KMS-11 (cell line): ENCODE data around the gene TRPM2.

Source experiments
- H2AFZ ChIP-seq: fragments of 200-600 bp; sonication (generic); 2 replicates; pipeline ENCODE4 v1.6.1; 2016; ENCODE audit warnings: antibody characterized with exemption, mixed run types, low read depth
- H3K27ac ChIP-seq: fragments of 200-600 bp; sonication (generic); 2 replicates; pipeline ENCODE4 v1.6.1; 2016; ENCODE audit warnings: mild to moderate bottlenecking, mixed run types
- H3K27me3 ChIP-seq: fragments of 200-600 bp; sonication (generic); 2 replicates; pipeline ENCODE4 v1.6.1; 2017; ENCODE audit warnings: mild to moderate bottlenecking, low read depth, mixed run types, moderate library complexity; ENCODE audit not compliant: insufficient read depth
- H3K36me3 ChIP-seq: fragments of 200-600 bp; sonication (generic); 2 replicates; pipeline ENCODE4 v1.6.1; 2017; ENCODE audit warnings: mild to moderate bottlenecking, mixed run types; ENCODE audit not compliant: insufficient read depth
- H3K4me1 ChIP-seq: fragments of 200-600 bp; sonication (generic); 2 replicates; pipeline ENCODE4 v1.6.1; 2016; ENCODE audit warnings: mild to moderate bottlenecking, low read depth, mixed run types; ENCODE audit not compliant: poor library complexity, severe bottlenecking
- H3K4me2 ChIP-seq: fragments of 200-600 bp; sonication (generic); 2 replicates; pipeline ENCODE4 v1.7.0; 2016; ENCODE audit warnings: mild to moderate bottlenecking, mixed run types
- H3K4me3 ChIP-seq: fragments of 200-600 bp; sonication (generic); IDR thresholded peaks from 2 replicates; pipeline ENCODE4 v1.6.1; 2017; ENCODE audit warnings: low read depth, low read length, mixed read lengths; ENCODE audit not compliant: insufficient read depth
- H3K79me2 ChIP-seq: fragments of 200-600 bp; sonication (generic); 2 replicates; pipeline ENCODE4 v1.6.1; 2016; ENCODE audit warnings: low read depth, mixed run types; ENCODE audit not compliant: insufficient read depth
- H3K9ac ChIP-seq: fragments of 200-600 bp; sonication (generic); 2 replicates; pipeline ENCODE4 v1.6.1; 2016; ENCODE audit warnings: mild to moderate bottlenecking, mixed run types
- H4K20me1 ChIP-seq: fragments of 200-600 bp; sonication (generic); 2 replicates; pipeline ENCODE4 v1.6.1; 2016; ENCODE audit warnings: mild to moderate bottlenecking, mixed run types; ENCODE audit not compliant: insufficient read depth
- TF ChIP-seq, protein P1 (sequence below): fragments of 200-600 bp; sonication (generic); conservative IDR thresholded peaks from 2 replicates; pipeline ENCODE4 v1.6.1; 2017; ENCODE audit warnings: low read depth, mild to moderate bottlenecking, antibody characterized with exemption, low read length, moderate library complexity, mixed read lengths

The TRPM2 gene

DNA sequence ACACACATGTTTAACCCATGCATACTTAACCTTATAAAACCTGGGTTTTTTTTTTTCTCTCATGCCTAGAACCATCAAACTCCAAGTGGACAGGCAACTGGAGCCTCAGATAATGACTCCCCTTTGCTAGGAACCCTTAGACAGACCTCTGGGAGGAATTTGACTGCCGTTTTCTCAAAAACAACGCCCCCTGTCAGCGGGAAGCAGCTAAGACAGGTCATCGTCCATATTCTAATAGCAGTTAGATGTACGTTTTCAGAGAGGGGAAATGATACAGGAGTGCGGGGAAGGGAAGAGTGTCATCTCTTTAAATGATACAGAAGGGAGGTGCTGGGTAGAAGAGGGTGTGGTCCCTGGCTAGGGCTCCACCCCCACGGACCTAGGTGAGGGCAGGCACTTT lies 136.5 kb downstream of the TRPM2 start:
- Histone ChIP-seq H4K20me1 (no peaks in the 10 kb centered on the region), H3K4me1 (no peaks in the 10 kb centered on the region), H2AFZ (no peak overlapping the region), H3K79me2 (no peaks in the 10 kb centered on the region), H3K27ac (no peak overlapping the region), H3K36me3 (no peaks in the 10 kb centered on the region), H3K27me3 (peaks cover 78% of the 10 kb centered on the region), H3K9ac (no peak overlapping the region), H3K4me2 (no peak overlapping the region), H3K4me3 (no peak overlapping the region)
- TF ChIP-seq, protein P1, sequence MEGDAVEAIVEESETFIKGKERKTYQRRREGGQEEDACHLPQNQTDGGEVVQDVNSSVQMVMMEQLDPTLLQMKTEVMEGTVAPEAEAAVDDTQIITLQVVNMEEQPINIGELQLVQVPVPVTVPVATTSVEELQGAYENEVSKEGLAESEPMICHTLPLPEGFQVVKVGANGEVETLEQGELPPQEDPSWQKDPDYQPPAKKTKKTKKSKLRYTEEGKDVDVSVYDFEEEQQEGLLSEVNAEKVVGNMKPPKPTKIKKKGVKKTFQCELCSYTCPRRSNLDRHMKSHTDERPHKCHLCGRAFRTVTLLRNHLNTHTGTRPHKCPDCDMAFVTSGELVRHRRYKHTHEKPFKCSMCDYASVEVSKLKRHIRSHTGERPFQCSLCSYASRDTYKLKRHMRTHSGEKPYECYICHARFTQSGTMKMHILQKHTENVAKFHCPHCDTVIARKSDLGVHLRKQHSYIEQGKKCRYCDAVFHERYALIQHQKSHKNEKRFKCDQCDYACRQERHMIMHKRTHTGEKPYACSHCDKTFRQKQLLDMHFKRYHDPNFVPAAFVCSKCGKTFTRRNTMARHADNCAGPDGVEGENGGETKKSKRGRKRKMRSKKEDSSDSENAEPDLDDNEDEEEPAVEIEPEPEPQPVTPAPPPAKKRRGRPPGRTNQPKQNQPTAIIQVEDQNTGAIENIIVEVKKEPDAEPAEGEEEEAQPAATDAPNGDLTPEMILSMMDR: no peak

DNA sequence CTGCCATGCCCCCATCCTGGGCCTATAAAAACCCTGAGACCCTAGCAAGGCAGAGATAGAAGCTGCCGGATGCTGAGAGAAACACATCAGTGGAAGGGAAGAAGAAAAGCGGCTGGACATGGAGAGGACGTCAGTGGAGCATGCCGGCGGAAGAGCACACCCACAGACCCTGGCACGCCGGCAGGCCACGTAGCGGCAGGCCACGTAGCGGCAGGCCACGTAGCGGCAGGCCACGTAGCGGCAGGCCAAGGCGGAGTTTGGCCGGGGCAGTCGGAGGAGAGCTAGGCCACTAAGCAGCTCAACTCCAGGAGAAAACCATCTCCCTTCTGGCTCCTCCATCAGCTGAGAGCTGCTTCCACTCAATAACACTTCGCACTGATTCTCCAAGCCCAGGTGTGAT lies 137.0 kb downstream of the TRPM2 start:
- Histone ChIP-seq H3K27ac (no peak overlapping the region), H3K27me3 (peaks cover 78% of the 10 kb centered on the region), H2AFZ (no peak overlapping the region), H3K4me3 (no peak overlapping the region), H3K79me2 (no peaks in the 10 kb centered on the region), H4K20me1 (no peaks in the 10 kb centered on the region), H3K4me2 (no peak overlapping the region), H3K4me1 (no peaks in the 10 kb centered on the region), H3K36me3 (no peaks in the 10 kb centered on the region), H3K9ac (no peak overlapping the region)
- TF ChIP-seq, protein P1: no peak

DNA sequence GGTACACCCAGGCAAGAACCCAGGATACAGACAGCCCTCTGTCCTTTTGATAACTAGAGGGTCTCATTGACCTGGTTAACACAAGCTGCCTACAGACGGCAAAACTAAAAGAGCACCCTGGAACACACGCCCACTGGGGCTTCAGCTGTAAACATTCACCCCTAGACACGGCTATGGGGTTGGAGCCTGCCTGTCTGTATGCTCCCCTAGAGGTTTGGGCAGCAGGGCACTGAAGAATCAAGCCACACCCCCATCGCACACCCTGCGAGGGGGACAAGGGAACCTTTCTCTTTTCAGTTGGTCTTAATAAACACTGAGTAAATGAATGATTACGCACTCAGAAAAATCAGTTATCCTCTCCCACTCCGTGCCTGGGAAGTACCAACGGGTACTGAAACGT lies 137.4 kb downstream of the TRPM2 start:
- TF ChIP-seq, protein P1: no peak
- Histone ChIP-seq H3K79me2 (no peaks in the 10 kb centered on the region), H4K20me1 (no peaks in the 10 kb centered on the region), H3K36me3 (no peaks in the 10 kb centered on the region), H3K4me2 (no peak overlapping the region), H2AFZ (no peak overlapping the region), H3K4me1 (no peaks in the 10 kb centered on the region), H3K27ac (no peak overlapping the region), H3K4me3 (no peak overlapping the region), H3K9ac (no peak overlapping the region), H3K27me3 (peaks cover 78% of the 10 kb centered on the region)
